GM12892 (cell line): Measurements from ENCODE around the gene PLRG1.

ENCODE experiments used
- POLR2A ChIP-seq: IDR thresholded peaks from 2 replicates; pipeline ENCODE4 v1.6.1; 2011; ENCODE audit warnings: low read depth, low read length, control low read depth
- POLR2AphosphoS5 ChIP-seq: IDR thresholded peaks from 2 replicates; pipeline ENCODE4 v1.6.1; 2011; ENCODE audit warnings: low read depth, low read length, control low read depth
- TAF1 ChIP-seq: IDR thresholded peaks from 2 replicates; pipeline ENCODE4 v1.6.1; 2011; ENCODE audit warnings: low read depth, mild to moderate bottlenecking, control low read depth, low read length, borderline replicate concordance

GRCh38 chr4:154528869-154529268 lies 21.3 kb downstream of the PLRG1 start:
- TF ChIP-seq POLR2A (no peak), POLR2AphosphoS5 (no peak), TAF1 (no peak)
